Activated CD8-positive, alpha-beta memory T cell treated with anti-CD3 and anti-CD28 coated beads, Interleukin-2, amount 10 ng/mL, durations not matched to agents 7 days and 5 days (primary cell): Measurements from ENCODE around the gene PHKG2. TPM values are rescaled to one million over a fixed set of nuclear protein-coding genes. Genes with fewer than 3 reads are reported as not detected.

Source experiments
- ATAC-seq: fragments of 150-1000 bp; cut with Tn5 transposase; one replicate; pipeline ENCODE4 v1.10.0; 2021; ENCODE audit warnings: moderate library complexity
- CTCF ChIA-PET: fragments of 350-600 bp; sonication (Branson Sonifier 250); formaldehyde crosslinking; loops from one replicate; lab custom pipeline; 2021; ENCODE audit warnings: antibody characterized with exemption; lab: Charles Lee
- DNase-seq: peaks from one replicate; pipeline ENCODE4 v3.0.0-alpha.2; 2020
- H3K27ac Mint-ChIP-seq: one replicate; pipeline ENCODE4 v1.8.0; 2021; ENCODE audit warnings: mild to moderate bottlenecking, mixed read lengths
- H3K27me3 Mint-ChIP-seq: one replicate; pipeline ENCODE4 v1.8.0; 2021; ENCODE audit warnings: mixed read lengths
- H3K36me3 Mint-ChIP-seq: one replicate; pipeline ENCODE4 v1.8.0; 2021; ENCODE audit warnings: mild to moderate bottlenecking, mixed read lengths
- H3K4me1 Mint-ChIP-seq: one replicate; pipeline ENCODE4 v1.8.0; 2021; ENCODE audit warnings: mixed read lengths
- H3K4me3 Mint-ChIP-seq: one replicate; pipeline ENCODE4 v1.8.0; 2021; ENCODE audit warnings: mild to moderate bottlenecking, moderate library complexity, mixed read lengths
- H3K9me3 Mint-ChIP-seq: one replicate; pipeline ENCODE4 v1.8.0; 2022; ENCODE audit warnings: low read depth, mixed read lengths
- total RNA-seq, 2 experiments: library from RNA; stranded (reverse); gene quantifications; one replicate each; pipeline ENCODE4 v1.2.3, GENCODE V29; 2021

PHKG2 gene
- total RNA-seq, 2 experiments from 2014 or later: 45.8 to 46.5 TPM

- H3K27me3 Mint-ChIP-seq: peaks cover 22% of the 10 kb centered on the region
- H3K9me3 Mint-ChIP-seq: no peaks in the 10 kb centered on the region
- H3K4me1 Mint-ChIP-seq: peaks cover 5% of the 10 kb centered on the region
- no peak for DNase-seq
- H3K4me3 Mint-ChIP-seq: peak overlapping the region; percentile 57
- no peak overlapping the region for H3K27ac Mint-ChIP-seq
- ATAC-seq: peak; percentile 59
- CTCF ChIA-PET: interaction anchor here (0.9 to 1.7 kb wide), 3 partner anchors 11 to 28 kb away, joined by 3 to 5 read pairs (median 4); no protein-coding TSS in a partner anchor
- H3K36me3 Mint-ChIP-seq: no peaks in the 10 kb centered on the region
These were observed 38.1 kb downstream of the PHKG2 start for GRCh38 chr16:30786115-30786935.

GRCh38 chr16:30786936-30787612 is 38.8 kb downstream of the PHKG2 start, which contains the start of gene ZNF629:
ZNF629 (minus strand) TSS chr16:30787205; CDS start chr16:30784482, 2,723 bp downstream.
- ATAC-seq (peak; percentile 53), DNase-seq (no peak)
- CTCF ChIA-PET: no interaction called here
- peaks cover 5% of the 10 kb centered on the region for H3K4me1 Mint-ChIP-seq
- no peaks in the 10 kb centered on the region for H3K36me3 Mint-ChIP-seq
- peak within 1 kb of the TSS; percentile 72 for H3K4me3 Mint-ChIP-seq
- peaks cover 22% of the 10 kb centered on the region for H3K27me3 Mint-ChIP-seq
- peak within 1 kb of the TSS; percentile 15 for H3K27ac Mint-ChIP-seq
- no peaks in the 10 kb centered on the region for H3K9me3 Mint-ChIP-seq

- Mint-ChIP-seq H3K36me3 (no peaks in the 10 kb centered on the region), H3K9me3 (no peaks in the 10 kb centered on the region), H3K27ac (no peak overlapping the region), H3K27me3 (peaks cover 22% of the 10 kb centered on the region), H3K4me3 (peak overlapping the region; percentile 72), H3K4me1 (peaks cover 5% of the 10 kb centered on the region)
- ATAC-seq (no peak), DNase-seq (no peak)
- CTCF ChIA-PET: no interaction called here
These were observed 39.6 kb downstream of the PHKG2 start for GRCh38 chr16:30787613-30788378.

- Mint-ChIP-seq H3K4me1 (no peaks in the 10 kb centered on the region), H3K4me3 (no peak overlapping the region)
- no peak for ATAC-seq
These were observed 45.4 kb downstream of the PHKG2 start for GRCh38 chr16:30793508-30794069.

GRCh38 chr16:30794634-30795033 is 46.4 kb downstream of the PHKG2 start:
- no peak for ATAC-seq
- CTCF ChIA-PET: interaction anchor here (1.5 kb wide), 1 partner anchor 20 kb away, joined by 4 read pairs; no protein-coding TSS in a partner anchor
- Mint-ChIP-seq H3K4me1 (no peaks in the 10 kb centered on the region), H3K36me3 (no peaks in the 10 kb centered on the region), H3K27me3 (no peaks in the 10 kb centered on the region), H3K9me3 (no peaks in the 10 kb centered on the region), H3K4me3 (no peak overlapping the region), H3K27ac (no peak overlapping the region)
- DNase-seq: no peak

More at GRCh38 chr16:30793508-30794069, 45.4 kb downstream of the PHKG2 start:
- Mint-ChIP-seq H3K9me3 (no peaks in the 10 kb centered on the region), H3K27me3 (no peaks in the 10 kb centered on the region), H3K27ac (no peak overlapping the region), H3K36me3 (no peaks in the 10 kb centered on the region)
- DNase-seq: no peak
- CTCF ChIA-PET: interaction anchor here (0.9 to 1.5 kb wide), 4 partner anchors 9 to 51 kb away, joined by 3 to 4 read pairs (median 4); no protein-coding TSS in a partner anchor

GRCh38 chr16:30797670-30798309 is 49.6 kb downstream of the PHKG2 start:
- no peak for ATAC-seq

More at GRCh38 chr16:30797670-30798309, 49.6 kb downstream of the PHKG2 start:
- CTCF ChIA-PET: interaction anchor here (0.7 to 1.7 kb wide), 6 partner anchors 9 to 27 kb away, joined by 3 to 7 read pairs (median 4); no protein-coding TSS in a partner anchor
- H3K27me3 Mint-ChIP-seq: no peaks in the 10 kb centered on the region
- no peaks in the 10 kb centered on the region for H3K9me3 Mint-ChIP-seq
- H3K4me3 Mint-ChIP-seq: no peak overlapping the region
- no peak overlapping the region for H3K27ac Mint-ChIP-seq
- no peaks in the 10 kb centered on the region for H3K36me3 Mint-ChIP-seq
- peaks cover 5% of the 10 kb centered on the region for H3K4me1 Mint-ChIP-seq
- DNase-seq: no peak

Other genes starting within 250 kb of the PHKG2 start
- gene ZNF768, start 221.9 kb upstream of the PHKG2 start, total RNA-seq: 10 to 100 TPM in 1 of 2 experiments, 1 to 10 TPM in 1; 6.2 to 10.3 TPM
- gene ZNF747, start 213.6 kb upstream of the PHKG2 start, total RNA-seq: 10 to 100 TPM; 11.3 to 13.2 TPM
- 10 to 100 TPM; 14.0 to 15.6 TPM for gene ZNF764, start 190.1 kb upstream of the PHKG2 start, total RNA-seq
- 10 to 100 TPM; 14.5 to 14.7 TPM for gene ZNF688, start 176.7 kb upstream of the PHKG2 start, total RNA-seq
- gene ZNF785, start 162.7 kb upstream of the PHKG2 start, total RNA-seq: 10 to 100 TPM; 18.9 to 21.2 TPM
- 10 to 100 TPM; 12.2 to 15.3 TPM for gene ZNF689, start 138.0 kb upstream of the PHKG2 start, total RNA-seq
- gene PRR14, start 97.5 kb upstream of the PHKG2 start, total RNA-seq: 100 to 1,000 TPM; 111 to 116 TPM
- 100 to 1,000 TPM; 102 to 142 TPM for gene FBRS, start 90.0 kb upstream of the PHKG2 start, total RNA-seq
- 10 to 100 TPM; 86.3 to 93.3 TPM for gene SRCAP, start 49.3 kb upstream of the PHKG2 start, total RNA-seq
- 1 to 10 TPM; 4.1 to 4.6 TPM for gene CFAP119, start 13.6 kb downstream of the PHKG2 start, total RNA-seq
- 100 to 1,000 TPM; 103 to 106 TPM for gene RNF40, start 13.9 kb downstream of the PHKG2 start, total RNA-seq
- gene ZNF629, start 38.8 kb downstream of the PHKG2 start, total RNA-seq: 1 to 10 TPM; 1.6 to 2.5 TPM
- 10 to 100 TPM; 25.6 to 26.8 TPM for gene BCL7C, start 145.7 kb downstream of the PHKG2 start, total RNA-seq
- under 1 TPM; 0.35 to 0.47 TPM for gene CTF1, start 148.2 kb downstream of the PHKG2 start, total RNA-seq
- 10 to 100 TPM; 26.1 to 29.2 TPM for gene FBXL19, start 175.1 kb downstream of the PHKG2 start, total RNA-seq
- 10 to 100 TPM; 19.5 to 20.5 TPM for gene ORAI3, start 200.6 kb downstream of the PHKG2 start, total RNA-seq
- gene SETD1A, start 209.3 kb downstream of the PHKG2 start, total RNA-seq: 10 to 100 TPM; 23.9 to 26.4 TPM
- 1 to 10 TPM; 6.6 to 9.7 TPM for gene HSD3B7, start 236.8 kb downstream of the PHKG2 start, total RNA-seq